Right lobe of liver (tissue), 4 donors: ENCODE measurements around the gene SRPK1.

Source experiments
- CTCF ChIP-seq, 4 donors: fragments of 200-600 bp in 3 of 4; fragments of 450-650 bp in 1 of 4; IDR thresholded peaks; one replicate each; pipeline versions ENCODE4 v1.5.1 to v1.8.0; 2016 to 2022; ENCODE audit warnings: antibody characterized with exemption in 4 of 4, mild to moderate bottlenecking in 2 of 4
- POLR2A ChIP-seq: fragments of 450-650 bp; IDR thresholded peaks from one replicate; pipeline ENCODE4 v1.6.1; 2017; ENCODE audit warnings: antibody characterized with exemption, mild to moderate bottlenecking
- donor health status: DM: no; HTN: no; CAD: no.
- donor health status: DM: no; HTN: no; CAD: no.
- donor health status: DM: no; HTN: yes; CAD: no.

- TF ChIP-seq CTCF (IDR thresholded peaks at IDR 0.05): no peak
- peak; percentile 51 for TF ChIP-seq POLR2A
Measured at GRCh38 chr6:35919085-35919826, 1.6 kb downstream of the SRPK1 start.
